Brain microvascular endothelial cell (primary cell): ENCODE data around the gene CDC42BPA.

Experiments used
- DNase-seq: peaks from one replicate; pipeline ENCODE4 v3.0.0-alpha.2; 2020
- H3K27ac ChIP-seq: fragments of 250-450 bp; sonication (Bioruptor Pico); 2 replicates; pipeline ENCODE4 v1.5.1; 2020; ENCODE audit warnings: mild to moderate bottlenecking, moderate library complexity
- H3K27me3 ChIP-seq: fragments of 250-450 bp; sonication (Bioruptor Pico); replicated peaks from 2 replicates; pipeline ENCODE4 v1.5.1; 2020; ENCODE audit warnings: mild to moderate bottlenecking
- H3K36me3 ChIP-seq: fragments of 250-450 bp; sonication (Bioruptor Pico); replicated peaks from 2 replicates; pipeline ENCODE4 v1.5.1; 2020; ENCODE audit warnings: mild to moderate bottlenecking
- H3K4me3 ChIP-seq: 2 replicates; pipeline ENCODE4 v1.5.1; 2011; ENCODE audit warnings: low read depth, mild to moderate bottlenecking, control low read depth, low read length, moderate library complexity
- CTCF ChIP-seq: IDR thresholded peaks from 2 replicates; pipeline ENCODE4 v1.5.1; 2011; ENCODE audit warnings: low read depth, mild to moderate bottlenecking, moderate library complexity, low read length, control low read depth, inconsistent platforms; ENCODE audit errors: missing control alignments
- in situ Hi-C: cut with HindIII; loops from 2 replicates; pipeline ENCODE4 v1.10.0; 2017; ENCODE audit warnings: low sequenced_read_pairs, low pct_ligation_motif_present

CDC42BPA gene

GRCh38 chr1:227219715-227220292, 98.5 kb downstream of the CDC42BPA start:
- no peaks in the 10 kb centered on the region for H3K27me3 ChIP-seq
- in situ Hi-C loops = no loop called here
- no peak overlapping the region for H3K4me3 ChIP-seq
- no peak for DNase-seq
- H3K27ac ChIP-seq = no peak overlapping the region
- no peak for TF ChIP-seq CTCF
- no peaks in the 10 kb centered on the region for H3K36me3 ChIP-seq

GRCh38 chr1:227218870-227219573, 99.3 kb downstream of the CDC42BPA start:
- in situ Hi-C loops = no loop called here
- Histone ChIP-seq H3K27ac (no peak overlapping the region), H3K27me3 (no peaks in the 10 kb centered on the region), H3K4me3 (no peak overlapping the region), H3K36me3 (no peaks in the 10 kb centered on the region)
- DNase-seq = no peak
- TF ChIP-seq CTCF = no peak

GRCh38 chr1:227215863-227216510, 102.3 kb downstream of the CDC42BPA start:
- Histone ChIP-seq H3K27ac (no peak overlapping the region), H3K4me3 (no peak overlapping the region), H3K27me3 (no peaks in the 10 kb centered on the region), H3K36me3 (no peaks in the 10 kb centered on the region)
- in situ Hi-C loops = no loop called here
- TF ChIP-seq CTCF = no peak
- no peak for DNase-seq

GRCh38 chr1:227214207-227214606, 104.1 kb downstream of the CDC42BPA start:
- Histone ChIP-seq H3K4me3 (no peak overlapping the region), H3K27ac (no peak overlapping the region)

GRCh38 chr1:227213426-227213825, 104.9 kb downstream of the CDC42BPA start:
- H3K27ac ChIP-seq = no peak overlapping the region
- H3K27me3 ChIP-seq = no peaks in the 10 kb centered on the region
- H3K4me3 ChIP-seq = no peak overlapping the region
- no peak for TF ChIP-seq CTCF
- in situ Hi-C loops = no loop called here
- no peak for DNase-seq
- no peaks in the 10 kb centered on the region for H3K36me3 ChIP-seq

More at GRCh38 chr1:227214207-227214606, 104.1 kb downstream of the CDC42BPA start:
- no peak for DNase-seq
- Histone ChIP-seq H3K36me3 (no peaks in the 10 kb centered on the region), H3K27me3 (no peaks in the 10 kb centered on the region)
- no peak for TF ChIP-seq CTCF
- in situ Hi-C loops = no loop called here
